ENCODE measurements around the gene IRX4.
"Not testable (repeated sequence)": the region's sequence is repeated elsewhere in the genome, so short reads cannot be mapped to it uniquely, and the experiment has no call there.

IRX4 gene

GRCh38 chr5:1873243-1873959 is 9.3 kb downstream of the IRX4 start:
- Histone ChIP-seq H3K27ac (ENCODE audit: low read depth in 2 of 2, low read length in 2 of 2) (no peak overlapping the region), H3K4me3 (ENCODE audit: low read length in 2 of 2) (no peak overlapping the region), H3K36me3 (ENCODE audit: control insufficient read depth in 2 of 2, insufficient read depth in 2 of 2, low read length in 2 of 2) (no peaks in the 10 kb centered on the region), H3K9ac (ENCODE audit: low read depth in 1 of 2, low read length in 2 of 2) (no peak overlapping the region), H3K9me3 (ENCODE audit: control insufficient read depth in 2 of 2, low read length in 2 of 2) (no peaks in the 10 kb centered on the region), H3K27me3 (ENCODE audit: control insufficient read depth in 2 of 2, insufficient read depth in 2 of 2, low read length in 2 of 2) (peaks cover 35 to 40% of the 10 kb centered on the region in 2 donors), H3K4me1 (ENCODE audit: control insufficient read depth in 2 of 2, insufficient read depth in 2 of 2, low read length in 2 of 2) (peaks cover 0 to 4% of the 10 kb centered on the region in 2 donors)

- Histone ChIP-seq H3K27me3 (ENCODE audit: control insufficient read depth in 2 of 2, insufficient read depth in 2 of 2, low read length in 2 of 2) (peaks cover 34 to 36% of the 10 kb centered on the region in 2 donors), H3K9ac (ENCODE audit: low read depth in 1 of 2, low read length in 2 of 2) (no peak overlapping the region), H3K4me1 (ENCODE audit: control insufficient read depth in 2 of 2, insufficient read depth in 2 of 2, low read length in 2 of 2) (peaks cover 0 to 4% of the 10 kb centered on the region in 2 donors), H3K9me3 (ENCODE audit: control insufficient read depth in 2 of 2, low read length in 2 of 2) (no peaks in the 10 kb centered on the region), H3K27ac (ENCODE audit: low read depth in 2 of 2, low read length in 2 of 2) (no peak overlapping the region), H3K4me3 (ENCODE audit: low read length in 2 of 2) (no peak overlapping the region), H3K36me3 (ENCODE audit: control insufficient read depth in 2 of 2, insufficient read depth in 2 of 2, low read length in 2 of 2) (no peaks in the 10 kb centered on the region)
These were observed 11.3 kb downstream of the IRX4 start for GRCh38 chr5:1871441-1871840.

- peaks cover 30 to 33% of the 10 kb centered on the region in 2 donors for H3K27me3 ChIP-seq (ENCODE audit: control insufficient read depth in 2 of 2, insufficient read depth in 2 of 2, low read length in 2 of 2)
- H3K27ac ChIP-seq (ENCODE audit: low read depth in 2 of 2, low read length in 2 of 2); H3K9ac ChIP-seq (ENCODE audit: low read depth in 1 of 2, low read length in 2 of 2); H3K9me3 ChIP-seq (ENCODE audit: control insufficient read depth in 2 of 2, low read length in 2 of 2); H3K4me3 ChIP-seq (ENCODE audit: low read length in 2 of 2); H3K4me1 ChIP-seq (ENCODE audit: control insufficient read depth in 2 of 2, insufficient read depth in 2 of 2, low read length in 2 of 2); H3K36me3 ChIP-seq (ENCODE audit: control insufficient read depth in 2 of 2, insufficient read depth in 2 of 2, low read length in 2 of 2): not testable (repeated sequence)
These were observed 12.1 kb downstream of the IRX4 start for GRCh38 chr5:1870435-1871272.

GRCh38 chr5:1868886-1869475 is 13.7 kb downstream of the IRX4 start:
- peaks cover 22 to 23% of the 10 kb centered on the region in 2 donors for H3K27me3 ChIP-seq (ENCODE audit: control insufficient read depth in 2 of 2, insufficient read depth in 2 of 2, low read length in 2 of 2)

GRCh38 chr5:1867815-1868143 is 14.9 kb downstream of the IRX4 start:
- H3K36me3 ChIP-seq (ENCODE audit: control insufficient read depth in 2 of 2, insufficient read depth in 2 of 2, low read length in 2 of 2), result no peaks in the 10 kb centered on the region
- peaks cover 18 to 20% of the 10 kb centered on the region in 2 donors for H3K27me3 ChIP-seq (ENCODE audit: control insufficient read depth in 2 of 2, insufficient read depth in 2 of 2, low read length in 2 of 2)
- H3K9ac ChIP-seq (ENCODE audit: low read depth in 1 of 2, low read length in 2 of 2), result no peak overlapping the region
- peaks cover 0 to 3% of the 10 kb centered on the region in 2 donors for H3K4me1 ChIP-seq (ENCODE audit: control insufficient read depth in 2 of 2, insufficient read depth in 2 of 2, low read length in 2 of 2)
- H3K27ac ChIP-seq (ENCODE audit: low read depth in 2 of 2, low read length in 2 of 2), result no peak overlapping the region
- H3K9me3 ChIP-seq (ENCODE audit: control insufficient read depth in 2 of 2, low read length in 2 of 2), result no peaks in the 10 kb centered on the region
- no peak overlapping the region for H3K4me3 ChIP-seq (ENCODE audit: low read length in 2 of 2)

More at GRCh38 chr5:1868886-1869475, 13.7 kb downstream of the IRX4 start:
- peaks cover 0 to 7% of the 10 kb centered on the region in 2 donors for H3K4me1 ChIP-seq (ENCODE audit: control insufficient read depth in 2 of 2, insufficient read depth in 2 of 2, low read length in 2 of 2)
- no peaks in the 10 kb centered on the region for H3K9me3 ChIP-seq (ENCODE audit: control insufficient read depth in 2 of 2, low read length in 2 of 2)
- no peak overlapping the region for H3K4me3 ChIP-seq (ENCODE audit: low read length in 2 of 2)
- no peak overlapping the region for H3K9ac ChIP-seq (ENCODE audit: low read depth in 1 of 2, low read length in 2 of 2)
- no peak overlapping the region for H3K27ac ChIP-seq (ENCODE audit: low read depth in 2 of 2, low read length in 2 of 2)
- no peaks in the 10 kb centered on the region for H3K36me3 ChIP-seq (ENCODE audit: control insufficient read depth in 2 of 2, insufficient read depth in 2 of 2, low read length in 2 of 2)

GRCh38 chr5:1867114-1867814 is 15.5 kb downstream of the IRX4 start:
- no peak overlapping the region for H3K4me3 ChIP-seq (ENCODE audit: low read length in 2 of 2)
- H3K9me3 ChIP-seq (ENCODE audit: control insufficient read depth in 2 of 2, low read length in 2 of 2), result no peaks in the 10 kb centered on the region
- peaks cover 0 to 3% of the 10 kb centered on the region in 2 donors for H3K4me1 ChIP-seq (ENCODE audit: control insufficient read depth in 2 of 2, insufficient read depth in 2 of 2, low read length in 2 of 2)
- no peak overlapping the region for H3K9ac ChIP-seq (ENCODE audit: low read depth in 1 of 2, low read length in 2 of 2)
- H3K27me3 ChIP-seq (ENCODE audit: control insufficient read depth in 2 of 2, insufficient read depth in 2 of 2, low read length in 2 of 2), result peaks cover 16% of the 10 kb centered on the region in 2 donors
- H3K27ac ChIP-seq (ENCODE audit: low read depth in 2 of 2, low read length in 2 of 2), result no peak overlapping the region
- H3K36me3 ChIP-seq (ENCODE audit: control insufficient read depth in 2 of 2, insufficient read depth in 2 of 2, low read length in 2 of 2), result no peaks in the 10 kb centered on the region

GRCh38 chr5:1865948-1866347 is 16.8 kb downstream of the IRX4 start:
- Histone ChIP-seq H3K27me3 (ENCODE audit: control insufficient read depth in 2 of 2, insufficient read depth in 2 of 2, low read length in 2 of 2) (peaks cover 11 to 15% of the 10 kb centered on the region in 2 donors), H3K4me1 (ENCODE audit: control insufficient read depth in 2 of 2, insufficient read depth in 2 of 2, low read length in 2 of 2) (peaks cover 0 to 3% of the 10 kb centered on the region in 2 donors), H3K4me3 (ENCODE audit: low read length in 2 of 2) (no peak overlapping the region), H3K27ac (ENCODE audit: low read depth in 2 of 2, low read length in 2 of 2) (no peak overlapping the region), H3K36me3 (ENCODE audit: control insufficient read depth in 2 of 2, insufficient read depth in 2 of 2, low read length in 2 of 2) (no peaks in the 10 kb centered on the region), H3K9me3 (ENCODE audit: control insufficient read depth in 2 of 2, low read length in 2 of 2) (no peaks in the 10 kb centered on the region), H3K9ac (ENCODE audit: low read depth in 1 of 2, low read length in 2 of 2) (no peak overlapping the region)

GRCh38 chr5:1865486-1865885 is 17.2 kb downstream of the IRX4 start:
- Histone ChIP-seq H3K27me3 (ENCODE audit: control insufficient read depth in 2 of 2, insufficient read depth in 2 of 2, low read length in 2 of 2) (peaks cover 11 to 15% of the 10 kb centered on the region in 2 donors), H3K9ac (ENCODE audit: low read depth in 1 of 2, low read length in 2 of 2) (no peak overlapping the region), H3K27ac (ENCODE audit: low read depth in 2 of 2, low read length in 2 of 2) (no peak overlapping the region), H3K9me3 (ENCODE audit: control insufficient read depth in 2 of 2, low read length in 2 of 2) (no peaks in the 10 kb centered on the region), H3K36me3 (ENCODE audit: control insufficient read depth in 2 of 2, insufficient read depth in 2 of 2, low read length in 2 of 2) (no peaks in the 10 kb centered on the region), H3K4me3 (ENCODE audit: low read length in 2 of 2) (no peak overlapping the region), H3K4me1 (ENCODE audit: control insufficient read depth in 2 of 2, insufficient read depth in 2 of 2, low read length in 2 of 2) (peaks cover 0 to 3% of the 10 kb centered on the region in 2 donors)

- peaks cover 0 to 3% of the 10 kb centered on the region in 2 donors for H3K4me1 ChIP-seq (ENCODE audit: control insufficient read depth in 2 of 2, insufficient read depth in 2 of 2, low read length in 2 of 2)
- no peaks in the 10 kb centered on the region for H3K9me3 ChIP-seq (ENCODE audit: control insufficient read depth in 2 of 2, low read length in 2 of 2)
- H3K36me3 ChIP-seq (ENCODE audit: control insufficient read depth in 2 of 2, insufficient read depth in 2 of 2, low read length in 2 of 2), result no peaks in the 10 kb centered on the region
- H3K9ac ChIP-seq (ENCODE audit: low read depth in 1 of 2, low read length in 2 of 2), result no peak overlapping the region
- H3K27me3 ChIP-seq (ENCODE audit: control insufficient read depth in 2 of 2, insufficient read depth in 2 of 2, low read length in 2 of 2), result peaks cover 11 to 15% of the 10 kb centered on the region in 2 donors
- no peak overlapping the region for H3K27ac ChIP-seq (ENCODE audit: low read depth in 2 of 2, low read length in 2 of 2)
- no peak overlapping the region for H3K4me3 ChIP-seq (ENCODE audit: low read length in 2 of 2)
These were observed 17.8 kb downstream of the IRX4 start for GRCh38 chr5:1864896-1865440.

Data from mucosa of rectum (tissue), 2 donors.